ENCODE measurements around the gene ZBP1.

DNA sequence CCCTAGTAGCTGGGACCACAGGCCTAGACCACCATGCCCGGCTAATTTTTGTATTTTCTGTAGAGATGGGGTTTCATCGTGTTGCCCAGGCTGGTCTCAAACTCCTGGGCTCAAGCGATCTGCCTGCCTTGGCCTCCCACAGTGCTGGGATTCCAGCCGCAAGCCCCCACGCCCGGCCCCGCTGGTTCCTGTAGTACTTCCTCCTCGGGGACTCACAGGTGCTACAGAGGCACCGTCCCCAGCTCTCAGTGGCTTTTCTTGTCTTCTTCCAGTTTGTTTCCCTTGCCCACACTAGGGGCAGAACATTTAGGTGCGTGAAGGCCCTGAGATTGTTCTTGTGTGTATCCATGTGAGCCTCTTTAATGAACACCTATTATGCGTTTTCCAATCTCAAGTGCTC is 773 bp upstream of the ZBP1 start:
- TF ChIP-seq POLR2A (IDR thresholded peaks at IDR 0.05; ENCODE audit: low read depth, low read length) = no peak
- no peak for TF ChIP-seq POLR2AphosphoS5 (IDR thresholded peaks at IDR 0.05; ENCODE audit: low read depth, low read length)

Data from GM12891 (cell line).